C4-2B (cell line): ENCODE results near the gene HASPIN.

Source experiments
- H3K27ac ChIP-seq: fragments of 450-650 bp; 2 replicates; pipeline ENCODE4 v1.5.1; 2017
- CTCF ChIP-seq: fragments of 450-650 bp; conservative IDR thresholded peaks from 2 replicates; pipeline ENCODE4 v1.5.1; 2017; ENCODE audit warnings: mild to moderate bottlenecking
- ZFX ChIP-seq: fragments of 450-650 bp; IDR thresholded peaks from 2 replicates; pipeline ENCODE4 v1.6.1; 2017

Gene HASPIN

GRCh38 chr17:3768769-3769168 lies 45.1 kb downstream of the HASPIN start:
- no peak for TF ChIP-seq CTCF
- TF ChIP-seq ZFX, result no peak
- H3K27ac ChIP-seq, result no peak overlapping the region

DNA sequence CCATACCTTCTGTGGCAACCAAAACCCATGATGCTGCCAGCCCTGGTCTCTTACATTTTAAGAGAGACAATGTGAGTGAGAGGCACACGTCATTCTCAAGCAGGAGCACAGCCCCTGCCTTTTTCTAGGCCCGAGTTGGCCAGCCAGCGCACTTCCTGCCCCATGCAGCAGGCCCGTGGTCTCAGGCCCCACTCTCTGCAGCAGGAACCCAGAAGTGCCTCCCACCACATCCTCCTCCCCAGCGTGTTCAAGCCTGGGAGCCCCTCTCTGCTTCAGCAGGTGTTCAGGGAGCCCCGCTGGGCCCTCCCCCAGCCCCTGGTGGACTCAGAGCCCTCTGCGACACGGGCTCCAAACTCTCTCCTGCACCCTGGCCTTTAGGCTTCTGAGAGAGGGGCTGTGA lies 46.8 kb downstream of the HASPIN start:
- no peak overlapping the region for H3K27ac ChIP-seq
- TF ChIP-seq ZFX (no peak), CTCF (no peak)

DNA sequence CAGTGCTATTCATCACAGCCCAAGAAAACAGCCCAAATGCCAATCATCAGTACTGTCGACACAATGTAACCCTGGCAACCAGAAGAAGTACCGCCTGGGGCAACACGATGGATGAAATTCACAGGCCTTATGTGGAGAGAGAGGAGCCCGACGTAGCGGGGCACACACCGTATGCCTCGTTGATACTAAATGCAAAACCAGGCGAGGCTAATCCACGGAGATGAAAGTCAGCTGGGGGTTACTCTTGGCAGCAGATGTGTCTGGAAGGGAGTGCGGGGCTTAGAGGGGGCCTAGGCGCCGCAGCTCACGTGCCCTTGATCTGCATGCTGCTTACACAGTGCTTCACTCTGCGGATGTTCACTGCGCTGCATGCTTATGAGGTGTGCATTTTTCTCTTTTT lies 47.4 kb downstream of the HASPIN start:
- no peak overlapping the region for H3K27ac ChIP-seq
- no peak for TF ChIP-seq ZFX

DNA sequence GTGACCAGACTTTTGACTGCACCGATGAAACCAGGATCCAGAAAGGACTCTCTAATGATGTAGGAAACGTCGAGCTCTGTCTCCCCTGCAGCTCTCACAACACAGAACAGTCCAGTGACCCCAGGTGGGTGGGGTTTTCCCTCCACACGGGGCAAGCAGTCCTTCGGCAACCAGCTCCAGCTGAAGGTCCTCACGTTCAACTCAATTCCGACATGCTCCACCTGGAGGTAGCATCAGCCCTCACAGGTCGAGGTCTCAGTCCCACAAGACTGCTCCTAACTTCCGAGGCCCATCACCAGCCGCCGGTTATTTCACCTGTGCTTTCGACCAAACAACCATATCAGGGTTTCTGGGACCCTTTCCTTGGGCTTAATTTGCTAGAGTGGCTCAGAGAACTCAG lies 49.1 kb downstream of the HASPIN start:
- TF ChIP-seq CTCF, result no peak
- TF ChIP-seq ZFX, result no peak

DNA sequence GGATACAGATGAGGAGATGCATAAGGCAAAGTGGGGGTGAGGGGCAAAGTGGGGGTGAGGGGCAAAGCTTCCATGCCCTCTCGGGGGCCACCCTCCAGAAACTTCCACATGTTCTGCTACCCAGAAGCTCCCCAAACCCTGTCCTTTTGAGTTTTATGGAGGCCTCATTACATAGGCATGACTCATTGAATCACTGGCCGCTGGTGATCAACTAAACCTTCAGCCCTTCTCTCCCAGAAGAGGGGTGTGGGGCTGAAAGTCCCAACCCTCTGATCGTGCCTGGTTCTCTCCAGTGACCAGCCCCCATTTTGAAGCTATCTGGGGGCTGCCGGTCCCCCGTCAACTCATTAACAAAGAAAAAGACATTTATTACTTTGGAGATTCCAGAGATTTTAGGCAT lies 49.8 kb downstream of the HASPIN start:
- no peak overlapping the region for H3K27ac ChIP-seq
- TF ChIP-seq ZFX (no peak), CTCF (no peak)

More for the DNA sequence above, 49.1 kb downstream of the HASPIN start:
- H3K27ac ChIP-seq, result no peak overlapping the region

GRCh38 chr17:3773966-3774365 lies 50.3 kb downstream of the HASPIN start:
- TF ChIP-seq ZFX (no peak), CTCF (no peak)

More at GRCh38 chr17:3773966-3774365, 50.3 kb downstream of the HASPIN start:
- no peak overlapping the region for H3K27ac ChIP-seq
